PC-9 (cell line): ENCODE results near the gene RHOC.

ENCODE experiments used
- CTCF ChIP-seq: fragments of 200-600 bp; sonication (generic); conservative IDR thresholded peaks from 2 replicates; pipeline ENCODE4 v1.6.1; 2017; ENCODE audit warnings: mixed run types, antibody characterized with exemption, mild to moderate bottlenecking, moderate library complexity
- EZH2 ChIP-seq: fragments of 200-600 bp; sonication (generic); IDR thresholded peaks from 2 replicates; pipeline ENCODE4 v1.8.0; 2017; ENCODE audit warnings: antibody characterized with exemption, low read depth

GRCh38 chr1:112693821-112694220 lies 13.1 kb downstream of the RHOC start:
- TF ChIP-seq CTCF (no peak), EZH2 (no peak)
